Astrocyte (in vitro differentiated cells and primary cell): Measurements from ENCODE around the gene NUMB. TPM values are rescaled to one million over a fixed set of nuclear protein-coding genes. Genes with fewer than 3 reads are reported as not detected.

Experiments
- DNase-seq: peaks from one replicate; pipeline ENCODE4 v3.0.0-alpha.2; 2010; ENCODE audit warnings: low read depth
- FAIRE-seq: peaks from 2 replicates; lab custom pipeline; 2011; peaks lifted over from hg19 to GRCh38; lab: Jason Lieb, UNC
- H2AFZ ChIP-seq: 2 replicates; pipeline ENCODE4 v1.6.0; 2012; ENCODE audit warnings: low read depth, low read length, inconsistent platforms
- H3K27ac ChIP-seq: 2 replicates; pipeline ENCODE4 v1.5.1; 2011; ENCODE audit warnings: low read depth, low read length, inconsistent platforms
- H3K27me3 ChIP-seq: 2 replicates; pipeline ENCODE4 v1.6.0; 2011; ENCODE audit warnings: low read length, inconsistent platforms; ENCODE audit not compliant: insufficient read depth
- H3K36me3 ChIP-seq: 2 replicates; pipeline ENCODE4 v1.5.1; 2011; ENCODE audit warnings: low read length, inconsistent platforms; ENCODE audit not compliant: insufficient read depth
- H3K4me1 ChIP-seq: 2 replicates; pipeline ENCODE4 v1.5.1; 2011; ENCODE audit warnings: low read length, inconsistent platforms; ENCODE audit not compliant: insufficient read depth
- H3K4me2 ChIP-seq: 2 replicates; pipeline ENCODE4 v1.6.0; 2012; ENCODE audit warnings: low read length, inconsistent platforms
- H3K4me3 ChIP-seq: 2 replicates; pipeline ENCODE4 v1.5.1; 2011; ENCODE audit warnings: low read depth, mild to moderate bottlenecking, low read length, inconsistent platforms; ENCODE audit not compliant: insufficient read depth
- H3K79me2 ChIP-seq: 2 replicates; pipeline ENCODE4 v1.6.0; 2012; ENCODE audit warnings: mild to moderate bottlenecking, low read length, inconsistent platforms; ENCODE audit not compliant: insufficient read depth
- H3K9ac ChIP-seq: 2 replicates; pipeline ENCODE4 v1.6.0; 2012; ENCODE audit warnings: mild to moderate bottlenecking, low read length, inconsistent platforms
- H3K9me3 ChIP-seq: 2 replicates; pipeline ENCODE4 v1.5.1; 2012; ENCODE audit warnings: low read depth, mild to moderate bottlenecking, low read length, inconsistent platforms; ENCODE audit not compliant: insufficient read depth
- H4K20me1 ChIP-seq: 2 replicates; pipeline ENCODE4 v1.6.0; 2012; ENCODE audit warnings: low read length, inconsistent platforms; ENCODE audit not compliant: insufficient read depth
- H3K27ac Mint-ChIP-seq: one replicate; pipeline ENCODE4 v1.8.0; 2021; ENCODE audit warnings: mild to moderate bottlenecking, mixed read lengths; ENCODE audit not compliant: unreplicated experiment
- H3K27me3 Mint-ChIP-seq: one replicate; pipeline ENCODE4 v1.8.0; 2021; ENCODE audit warnings: low read depth, mixed read lengths; ENCODE audit not compliant: unreplicated experiment
- H3K36me3 Mint-ChIP-seq: one replicate; pipeline ENCODE4 v1.8.0; 2021; ENCODE audit warnings: low read depth, mixed read lengths; ENCODE audit not compliant: unreplicated experiment
- H3K4me1 Mint-ChIP-seq: one replicate; pipeline ENCODE4 v1.8.0; 2021; ENCODE audit warnings: low read depth, mixed read lengths; ENCODE audit not compliant: unreplicated experiment
- H3K4me3 Mint-ChIP-seq: one replicate; pipeline ENCODE4 v1.8.0; 2021; ENCODE audit warnings: mild to moderate bottlenecking, moderate library complexity, mixed read lengths; ENCODE audit not compliant: unreplicated experiment
- H3K9me3 Mint-ChIP-seq: one replicate; pipeline ENCODE4 v1.8.0; 2021; ENCODE audit warnings: mild to moderate bottlenecking, mixed read lengths; ENCODE audit not compliant: unreplicated experiment
- CTCF ChIP-seq: IDR thresholded peaks from 2 replicates; pipeline ENCODE4 v1.5.1; 2011; ENCODE audit warnings: low read depth, mild to moderate bottlenecking, inconsistent platforms, low read length, moderate library complexity; ENCODE audit not compliant: insufficient read depth
- EZH2 ChIP-seq: IDR thresholded peaks from 2 replicates; pipeline ENCODE4 v1.6.1; 2012; ENCODE audit warnings: mild to moderate bottlenecking, low read length, inconsistent platforms; ENCODE audit not compliant: insufficient read depth
- total RNA-seq: library from RNA; stranded (reverse); gene quantifications from 2 replicates; pipeline ENCODE4 v1.2.1, GENCODE V29; 2021

NUMB gene
- total RNA-seq, 1 donor from 2014 or later: 93.9 TPM

GRCh38 chr14:73277376-73277775 is 181.0 kb downstream of the NUMB start:
- FAIRE-seq: no peak
- Mint-ChIP-seq H3K27ac (no peak overlapping the region), H3K27me3 (no peaks in the 10 kb centered on the region), H3K36me3 (peaks cover 13% of the 10 kb centered on the region), H3K9me3 (no peaks in the 10 kb centered on the region), H3K4me3 (no peak overlapping the region), H3K4me1 (peaks cover 8% of the 10 kb centered on the region)
- Histone ChIP-seq H4K20me1 (peaks cover 9% of the 10 kb centered on the region), H2AFZ (no peak overlapping the region), H3K9me3 (no peaks in the 10 kb centered on the region), H3K4me2 (no peak overlapping the region), H3K36me3 (peaks cover 42% of the 10 kb centered on the region), H3K27ac (no peak overlapping the region), H3K4me1 (no peaks in the 10 kb centered on the region), H3K27me3 (no peaks in the 10 kb centered on the region), H3K9ac (no peak overlapping the region), H3K79me2 (no peaks in the 10 kb centered on the region), H3K4me3 (no peak overlapping the region)
- TF ChIP-seq EZH2 (no peak), CTCF (no peak)
- no peak for DNase-seq

GRCh38 chr14:73276836-73277235 is 181.5 kb downstream of the NUMB start:
- no peak overlapping the region for H2AFZ ChIP-seq
- no peak overlapping the region for H3K4me3 Mint-ChIP-seq
- no peak for FAIRE-seq
- H3K4me1 ChIP-seq: no peaks in the 10 kb centered on the region
- no peaks in the 10 kb centered on the region for H3K9me3 ChIP-seq
- TF ChIP-seq CTCF (no peak), EZH2 (no peak)
- no peak overlapping the region for H3K27ac ChIP-seq
- peaks cover 37% of the 10 kb centered on the region for H3K36me3 ChIP-seq
- no peaks in the 10 kb centered on the region for H3K79me2 ChIP-seq
- H3K27ac Mint-ChIP-seq: no peak overlapping the region
- H3K27me3 ChIP-seq: no peaks in the 10 kb centered on the region
- H3K36me3 Mint-ChIP-seq: peaks cover 11% of the 10 kb centered on the region
- H3K4me2 ChIP-seq: no peak overlapping the region
- DNase-seq: no peak
- no peaks in the 10 kb centered on the region for H3K27me3 Mint-ChIP-seq
- peaks cover 5% of the 10 kb centered on the region for H3K4me1 Mint-ChIP-seq
- H3K9me3 Mint-ChIP-seq: no peaks in the 10 kb centered on the region
- no peak overlapping the region for H3K4me3 ChIP-seq
- H3K9ac ChIP-seq: no peak overlapping the region
- H4K20me1 ChIP-seq: peaks cover 6% of the 10 kb centered on the region

- no peak overlapping the region for H2AFZ ChIP-seq
- peaks cover 12% of the 10 kb centered on the region for H3K4me1 ChIP-seq
- H4K20me1 ChIP-seq: peaks cover 4% of the 10 kb centered on the region
- no peak overlapping the region for H3K4me3 ChIP-seq
- no peak for FAIRE-seq
- peaks cover 22% of the 10 kb centered on the region for H3K36me3 ChIP-seq
- Mint-ChIP-seq H3K9me3 (no peaks in the 10 kb centered on the region), H3K27ac (no peak overlapping the region), H3K4me1 (no peaks in the 10 kb centered on the region), H3K27me3 (no peaks in the 10 kb centered on the region), H3K4me3 (no peak overlapping the region), H3K36me3 (peaks cover 10% of the 10 kb centered on the region)
- H3K79me2 ChIP-seq: no peaks in the 10 kb centered on the region
- no peak overlapping the region for H3K9ac ChIP-seq
- no peak for TF ChIP-seq EZH2
- no peak for TF ChIP-seq CTCF
- DNase-seq: no peak
- no peaks in the 10 kb centered on the region for H3K9me3 ChIP-seq
- no peaks in the 10 kb centered on the region for H3K27me3 ChIP-seq
- no peak overlapping the region for H3K27ac ChIP-seq
- H3K4me2 ChIP-seq: no peak overlapping the region
Observed at GRCh38 chr14:73273799-73274198, 184.5 kb downstream of the NUMB start.
